Fibroblast of mammary gland (primary cell): ENCODE measurements around the gene VGLL3.

Experiments
- DNase-seq: peaks from one replicate; pipeline ENCODE4 v3.0.0-alpha.2; 2010; ENCODE audit warnings: low read depth
- H3K4me3 ChIP-seq: 2 replicates; pipeline ENCODE4 v1.5.1; 2011; ENCODE audit warnings: low read depth, mild to moderate bottlenecking, low read length, moderate library complexity; ENCODE audit not compliant: control insufficient read depth
- TF ChIP-seq, protein P1 (sequence below): conservative IDR thresholded peaks from 2 replicates; pipeline ENCODE4 v1.5.1; 2011; ENCODE audit warnings: low read depth, low read length, inconsistent platforms; ENCODE audit not compliant: control insufficient read depth, insufficient read depth

VGLL3 gene

DNA sequence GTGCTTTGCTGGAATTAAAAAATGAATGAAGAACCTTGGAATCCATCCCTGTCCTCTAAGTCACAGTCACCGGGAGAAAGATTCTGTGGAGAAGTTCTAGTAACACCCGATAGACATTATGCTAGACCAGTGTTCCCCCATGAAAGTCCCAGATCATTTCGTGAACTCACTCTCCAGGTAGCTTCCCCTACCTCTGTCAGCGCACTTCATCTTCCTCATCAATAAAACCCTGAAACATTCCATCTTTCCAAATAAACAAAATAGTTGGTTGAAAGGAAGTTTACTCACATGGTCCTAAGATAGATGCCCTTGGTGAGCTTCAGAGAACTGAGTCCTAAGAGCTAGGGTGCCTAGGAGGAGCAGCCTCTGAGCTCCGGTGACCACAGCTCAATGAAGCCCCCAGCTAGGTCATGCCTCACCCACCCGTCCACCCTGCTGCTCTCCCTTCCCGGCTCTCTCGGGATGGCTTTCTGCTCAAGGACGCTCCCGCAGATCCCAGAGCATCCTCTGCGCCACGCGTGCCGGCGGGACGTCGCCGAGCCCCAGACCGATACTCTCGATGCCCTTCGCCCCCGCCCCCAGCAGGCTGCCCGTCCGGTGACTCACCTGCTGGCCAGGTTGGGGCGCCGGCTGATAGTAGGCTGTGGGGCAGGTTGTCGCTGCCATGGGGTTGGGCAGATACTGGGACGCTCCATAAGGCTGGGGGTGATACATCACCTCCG, 776 bp downstream of the VGLL3 start:
- peak overlapping the region; percentile 64 for H3K4me3 ChIP-seq
- TF ChIP-seq, protein P1, sequence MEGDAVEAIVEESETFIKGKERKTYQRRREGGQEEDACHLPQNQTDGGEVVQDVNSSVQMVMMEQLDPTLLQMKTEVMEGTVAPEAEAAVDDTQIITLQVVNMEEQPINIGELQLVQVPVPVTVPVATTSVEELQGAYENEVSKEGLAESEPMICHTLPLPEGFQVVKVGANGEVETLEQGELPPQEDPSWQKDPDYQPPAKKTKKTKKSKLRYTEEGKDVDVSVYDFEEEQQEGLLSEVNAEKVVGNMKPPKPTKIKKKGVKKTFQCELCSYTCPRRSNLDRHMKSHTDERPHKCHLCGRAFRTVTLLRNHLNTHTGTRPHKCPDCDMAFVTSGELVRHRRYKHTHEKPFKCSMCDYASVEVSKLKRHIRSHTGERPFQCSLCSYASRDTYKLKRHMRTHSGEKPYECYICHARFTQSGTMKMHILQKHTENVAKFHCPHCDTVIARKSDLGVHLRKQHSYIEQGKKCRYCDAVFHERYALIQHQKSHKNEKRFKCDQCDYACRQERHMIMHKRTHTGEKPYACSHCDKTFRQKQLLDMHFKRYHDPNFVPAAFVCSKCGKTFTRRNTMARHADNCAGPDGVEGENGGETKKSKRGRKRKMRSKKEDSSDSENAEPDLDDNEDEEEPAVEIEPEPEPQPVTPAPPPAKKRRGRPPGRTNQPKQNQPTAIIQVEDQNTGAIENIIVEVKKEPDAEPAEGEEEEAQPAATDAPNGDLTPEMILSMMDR, result no peak
- no peak for DNase-seq

DNA sequence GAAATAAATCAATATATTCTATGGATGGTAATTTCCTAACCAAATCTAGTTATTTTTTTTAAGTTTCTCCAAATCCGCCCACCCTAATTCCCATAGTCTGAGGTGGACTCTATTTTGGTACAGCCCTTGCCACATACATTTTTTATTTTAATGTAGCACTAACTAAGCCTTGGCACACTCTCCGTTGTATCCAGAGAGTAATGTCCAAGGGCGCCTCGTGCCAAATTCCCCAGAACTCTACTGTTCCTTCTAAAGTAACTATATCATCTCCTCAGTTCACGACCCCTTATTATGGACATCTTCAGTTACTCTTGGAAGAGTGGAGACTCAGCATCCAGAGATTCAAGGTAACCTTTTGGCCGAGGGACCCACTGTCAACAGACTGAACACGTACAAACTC, 1.3 kb downstream of the VGLL3 start:
- H3K4me3 ChIP-seq, result peak overlapping the region; percentile 64
- TF ChIP-seq, protein P1, result no peak
- DNase-seq, result peak; percentile 35

DNA sequence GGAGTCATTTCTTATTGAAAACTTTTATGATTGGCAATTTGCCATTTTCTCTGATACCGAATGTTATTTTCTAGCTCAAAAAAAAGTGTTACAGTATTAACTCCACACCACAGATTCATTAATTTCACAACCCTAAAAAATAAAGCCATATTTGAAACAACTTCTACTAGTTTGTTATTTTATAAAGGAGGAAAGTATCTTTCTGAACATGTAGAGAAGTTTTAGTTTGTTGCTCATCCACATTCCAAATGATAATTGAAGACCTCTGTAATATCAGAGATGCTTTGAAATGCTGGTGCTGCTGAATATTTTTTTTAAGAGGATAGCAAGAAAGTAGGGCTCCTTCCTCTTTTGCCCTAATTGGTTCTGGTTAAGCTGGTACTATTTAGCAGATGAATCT, 1.9 kb downstream of the VGLL3 start:
- TF ChIP-seq, protein P1, result no peak
- peak overlapping the region; percentile 64 for H3K4me3 ChIP-seq
- DNase-seq, result no peak

DNA sequence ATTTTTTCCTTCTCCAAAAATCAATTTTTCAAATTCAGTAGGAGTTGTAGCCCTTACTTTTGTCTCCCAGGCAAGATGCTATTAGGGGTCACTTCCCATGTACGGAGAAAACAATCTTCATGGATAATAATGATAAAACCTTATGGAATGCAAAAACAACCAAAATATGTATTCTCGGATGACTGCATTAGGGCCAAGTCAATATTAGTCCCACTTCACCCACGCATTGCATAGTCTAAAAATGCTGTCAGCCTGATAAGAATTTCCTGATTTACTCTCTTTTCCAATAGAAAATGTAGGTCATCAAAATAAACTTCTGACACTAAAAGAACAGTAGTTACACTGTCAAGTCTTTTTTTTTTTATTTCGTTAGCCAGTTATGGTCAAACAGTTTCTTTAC, 2.7 kb downstream of the VGLL3 start:
- H3K4me3 ChIP-seq, result peak overlapping the region; percentile 64
- DNase-seq, result peak; percentile 87
- TF ChIP-seq, protein P1, result no peak

DNA sequence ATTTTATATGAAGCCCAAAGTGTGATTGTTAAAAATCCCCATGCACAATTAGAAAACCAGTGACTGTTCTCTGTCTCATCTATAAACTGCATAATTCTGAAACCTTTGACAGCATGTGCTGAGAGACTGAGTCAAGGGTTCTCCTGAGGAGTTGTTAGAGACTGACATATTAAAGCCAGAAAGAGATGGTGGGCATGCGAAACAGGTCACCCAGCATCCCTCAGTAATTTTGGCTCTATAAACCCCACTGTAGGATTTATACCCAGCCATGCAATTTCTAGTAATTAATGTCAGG, 3.6 kb downstream of the VGLL3 start:
- peak overlapping the region; percentile 64 for H3K4me3 ChIP-seq
- DNase-seq, result no peak
- TF ChIP-seq, protein P1, result no peak

DNA sequence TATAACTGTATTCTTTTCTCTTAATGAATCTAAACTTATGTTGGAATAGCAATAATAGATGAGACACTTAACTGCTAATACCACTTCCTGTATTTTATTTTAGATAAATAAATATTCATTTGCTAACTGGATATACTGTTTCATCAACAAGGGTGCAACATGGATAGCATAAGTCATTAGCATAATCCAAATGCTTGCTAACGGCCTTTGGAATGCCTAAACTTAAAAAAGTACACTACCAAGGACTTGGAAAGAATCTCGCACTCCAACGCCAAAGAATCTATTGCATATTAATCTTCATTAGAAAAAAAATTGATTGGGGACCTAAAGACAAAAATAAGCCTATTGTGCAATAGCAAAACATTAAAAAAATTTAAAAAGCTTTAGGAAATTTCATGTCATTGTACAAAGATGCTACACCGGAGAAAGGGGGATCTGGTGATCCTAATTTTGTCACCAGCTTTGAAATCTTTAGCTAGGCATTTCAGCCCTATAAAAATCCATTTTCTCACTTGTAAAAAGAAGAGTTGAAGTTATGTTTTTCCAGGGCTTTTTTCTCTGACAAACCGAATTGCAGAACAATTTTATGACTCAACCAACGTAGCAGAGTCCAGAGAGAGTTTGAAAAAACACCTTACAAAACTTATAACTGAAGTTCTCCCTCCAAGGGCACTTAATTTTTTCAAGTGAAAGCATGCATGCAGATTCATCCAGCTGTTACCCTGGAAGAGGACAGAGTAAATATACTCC, 4.1 kb downstream of the VGLL3 start:
- peak; percentile 79 for DNase-seq
- TF ChIP-seq, protein P1, result no peak
- peak overlapping the region; percentile 64 for H3K4me3 ChIP-seq
